Loucy (cell line): ENCODE data around the gene STOX1.

Source experiments
- H2AFZ ChIP-seq: fragments of 200-600 bp; sonication (generic); 2 replicates; pipeline ENCODE4 v1.6.0; 2016; ENCODE audit warnings: antibody characterized with exemption, mild to moderate bottlenecking, low read length, moderate library complexity
- H3F3A ChIP-seq: fragments of 200-600 bp; 2 replicates; pipeline ENCODE4 v1.6.0; 2016; ENCODE audit warnings: antibody characterized with exemption, low read depth, mild to moderate bottlenecking
- H3K27me3 ChIP-seq: fragments of 200-600 bp; sonication (generic); 2 replicates; pipeline ENCODE4 v1.6.1; 2014; ENCODE audit warnings: low read length, mild to moderate bottlenecking; ENCODE audit not compliant: insufficient read depth, poor library complexity, severe bottlenecking
- H3K36me3 ChIP-seq: fragments of 200-600 bp; sonication (generic); 2 replicates; pipeline ENCODE4 v1.6.1; 2016; ENCODE audit warnings: low read length; ENCODE audit not compliant: insufficient read depth
- H3K4me1 ChIP-seq: fragments of 200-600 bp; sonication (generic); 2 replicates; pipeline ENCODE4 v1.5.1; 2014; ENCODE audit warnings: low read length, mild to moderate bottlenecking; ENCODE audit not compliant: insufficient read depth, poor library complexity, severe bottlenecking
- H3K4me2 ChIP-seq: fragments of 200-600 bp; sonication (generic); 2 replicates; pipeline ENCODE4 v1.6.0; 2014; ENCODE audit warnings: antibody characterized with exemption, low read length, low read depth, mild to moderate bottlenecking; ENCODE audit not compliant: poor library complexity, severe bottlenecking
- H3K4me3 ChIP-seq: fragments of 200-600 bp; sonication (generic); 2 replicates; pipeline ENCODE4 v1.5.1; 2014; ENCODE audit warnings: low read length, mild to moderate bottlenecking, mixed read lengths; ENCODE audit not compliant: poor library complexity, severe bottlenecking
- H3K79me2 ChIP-seq: fragments of 200-600 bp; sonication (generic); 2 replicates; pipeline ENCODE4 v1.6.1; 2014; ENCODE audit warnings: low read length; ENCODE audit not compliant: insufficient read depth
- H3K9ac ChIP-seq: fragments of 200-600 bp; sonication (generic); 2 replicates; pipeline ENCODE4 v1.6.0; 2014; ENCODE audit warnings: mild to moderate bottlenecking, low read depth, low read length, moderate library complexity; ENCODE audit not compliant: poor library complexity, severe bottlenecking
- H3K9me2 ChIP-seq: fragments of 200-600 bp; sonication (generic); replicated peaks from 2 replicates; pipeline ENCODE4 v1.6.1; 2016; ENCODE audit warnings: low read depth, low read length, mixed read lengths
- H3K9me3 ChIP-seq: fragments of 200-600 bp; sonication (generic); 2 replicates; pipeline ENCODE4 v1.6.1; 2014; ENCODE audit warnings: mild to moderate bottlenecking, antibody characterized with exemption, low read length, low read depth; ENCODE audit not compliant: insufficient read depth
- H4K20me1 ChIP-seq: fragments of 200-600 bp; sonication (generic); 2 replicates; pipeline ENCODE4 v1.6.0; 2014; ENCODE audit warnings: antibody characterized with exemption, low read length, mild to moderate bottlenecking; ENCODE audit not compliant: insufficient read depth, poor library complexity, severe bottlenecking
- EZH2phosphoT487 ChIP-seq: fragments of 200-600 bp; IDR thresholded peaks from 2 replicates; pipeline ENCODE4 v1.6.1; 2018; ENCODE audit warnings: antibody characterized with exemption, mild to moderate bottlenecking, moderate library complexity, borderline replicate concordance
- TF ChIP-seq, protein P1 (sequence below): fragments of 200-600 bp; sonication (generic); conservative IDR thresholded peaks from 2 replicates; pipeline ENCODE4 v1.5.1; 2014; ENCODE audit warnings: mild to moderate bottlenecking, antibody characterized with exemption, low read length

Gene STOX1

DNA sequence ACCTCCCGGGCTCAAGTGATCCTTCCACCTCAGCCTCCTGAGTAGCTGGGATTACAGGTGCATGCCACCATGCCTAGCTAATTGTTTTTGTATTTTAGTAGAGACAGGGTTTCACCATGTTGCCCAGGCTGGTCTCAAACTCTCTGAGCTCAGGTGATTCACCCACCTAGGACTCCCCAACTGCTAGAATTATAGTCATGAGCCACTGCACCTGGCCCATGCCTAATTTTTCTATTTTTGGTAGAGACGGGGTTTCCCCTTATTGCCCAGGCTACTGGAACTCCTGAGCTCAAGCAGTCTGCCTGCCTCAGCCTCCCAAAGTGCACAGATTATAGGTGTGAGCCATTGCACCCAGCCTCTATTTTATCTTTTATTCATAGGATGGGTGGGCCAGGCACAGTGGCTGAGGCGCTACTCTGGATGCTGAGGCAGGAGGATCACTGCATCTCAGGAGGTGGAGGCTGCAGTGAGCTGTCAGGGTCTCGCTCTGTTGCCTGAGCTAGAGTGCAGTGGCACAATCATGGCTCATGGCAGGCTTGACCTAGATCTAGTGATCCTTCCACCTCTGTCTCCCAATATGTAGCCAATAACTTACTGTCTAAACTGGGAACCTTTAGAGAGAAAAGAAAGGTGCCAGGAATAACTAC lies 31.3 kb upstream of the STOX1 start:
- Histone ChIP-seq H3K79me2 (no peaks in the 10 kb centered on the region), H4K20me1 (no peaks in the 10 kb centered on the region), H3K36me3 (peaks cover 30% of the 10 kb centered on the region), H3K27me3 (no peaks in the 10 kb centered on the region), H3K4me2 (no peak overlapping the region), H3F3A (no peaks in the 10 kb centered on the region), H2AFZ (no peak overlapping the region), H3K4me3 (no peak overlapping the region), H3K9me3 (no peaks in the 10 kb centered on the region), H3K9me2 (no peaks in the 10 kb centered on the region), H3K9ac (no peak overlapping the region), H3K4me1 (no peaks in the 10 kb centered on the region)
- TF ChIP-seq, protein P1, sequence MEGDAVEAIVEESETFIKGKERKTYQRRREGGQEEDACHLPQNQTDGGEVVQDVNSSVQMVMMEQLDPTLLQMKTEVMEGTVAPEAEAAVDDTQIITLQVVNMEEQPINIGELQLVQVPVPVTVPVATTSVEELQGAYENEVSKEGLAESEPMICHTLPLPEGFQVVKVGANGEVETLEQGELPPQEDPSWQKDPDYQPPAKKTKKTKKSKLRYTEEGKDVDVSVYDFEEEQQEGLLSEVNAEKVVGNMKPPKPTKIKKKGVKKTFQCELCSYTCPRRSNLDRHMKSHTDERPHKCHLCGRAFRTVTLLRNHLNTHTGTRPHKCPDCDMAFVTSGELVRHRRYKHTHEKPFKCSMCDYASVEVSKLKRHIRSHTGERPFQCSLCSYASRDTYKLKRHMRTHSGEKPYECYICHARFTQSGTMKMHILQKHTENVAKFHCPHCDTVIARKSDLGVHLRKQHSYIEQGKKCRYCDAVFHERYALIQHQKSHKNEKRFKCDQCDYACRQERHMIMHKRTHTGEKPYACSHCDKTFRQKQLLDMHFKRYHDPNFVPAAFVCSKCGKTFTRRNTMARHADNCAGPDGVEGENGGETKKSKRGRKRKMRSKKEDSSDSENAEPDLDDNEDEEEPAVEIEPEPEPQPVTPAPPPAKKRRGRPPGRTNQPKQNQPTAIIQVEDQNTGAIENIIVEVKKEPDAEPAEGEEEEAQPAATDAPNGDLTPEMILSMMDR = no peak
- TF ChIP-seq EZH2phosphoT487 = no peak

DNA sequence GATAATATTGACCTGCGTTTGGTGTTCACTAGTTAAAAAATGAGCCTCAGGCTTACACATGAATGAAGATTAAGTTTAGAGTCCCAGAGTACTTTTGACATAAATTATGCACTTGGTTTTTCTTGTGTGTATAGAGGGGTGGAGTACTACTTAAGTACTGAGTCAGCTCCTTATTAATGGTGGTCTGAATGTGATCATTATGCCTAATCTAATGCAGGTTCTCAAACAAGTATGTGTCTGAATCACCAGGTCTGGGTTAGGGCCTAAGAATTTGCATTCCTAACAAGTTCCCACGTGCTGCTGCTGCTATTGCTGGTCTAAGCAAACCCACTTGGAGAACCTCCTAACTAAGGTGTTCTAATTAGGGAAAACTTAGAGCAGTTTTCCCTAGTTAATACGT lies 30.7 kb upstream of the STOX1 start:
- Histone ChIP-seq H3K36me3 (peaks cover 24% of the 10 kb centered on the region), H3K4me3 (no peak overlapping the region), H3K4me2 (no peak overlapping the region), H4K20me1 (no peaks in the 10 kb centered on the region), H3K9me2 (no peaks in the 10 kb centered on the region), H3K9ac (no peak overlapping the region), H3K9me3 (no peaks in the 10 kb centered on the region), H2AFZ (no peak overlapping the region), H3K27me3 (no peaks in the 10 kb centered on the region), H3F3A (no peaks in the 10 kb centered on the region), H3K79me2 (no peaks in the 10 kb centered on the region), H3K4me1 (no peaks in the 10 kb centered on the region)
- no peak for TF ChIP-seq EZH2phosphoT487
- TF ChIP-seq, protein P1 = no peak

DNA sequence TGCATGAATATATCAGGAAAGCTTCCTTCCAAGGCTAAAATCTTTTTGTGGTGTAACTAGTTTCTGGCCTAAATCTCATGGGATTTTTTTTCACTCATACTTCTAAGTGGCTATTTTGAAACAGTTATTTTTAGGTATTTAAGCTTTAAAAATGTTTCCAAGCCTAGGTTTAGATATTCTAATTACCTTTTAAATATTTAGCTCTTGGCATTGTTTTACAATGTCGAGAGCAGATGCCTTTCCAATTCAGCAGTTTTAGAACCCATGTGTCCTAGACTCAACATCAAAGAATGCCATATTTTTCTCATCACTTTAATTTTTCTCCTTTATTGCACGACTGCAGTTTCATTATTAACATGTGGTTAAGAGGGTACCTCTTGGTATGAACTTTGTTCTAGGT lies 27.1 kb upstream of the STOX1 start:
- no peak for TF ChIP-seq EZH2phosphoT487
- TF ChIP-seq, protein P1 = no peak
- 0 out of 2 replicates have a peak, but pooled peaks cover 4% of the 10 kb centered on the region for H3K36me3 ChIP-seq
- H3K9me3 ChIP-seq = no peaks in the 10 kb centered on the region
- no peak overlapping the region for H3K4me2 ChIP-seq
- H3K79me2 ChIP-seq = no peaks in the 10 kb centered on the region
- no peaks in the 10 kb centered on the region for H3K27me3 ChIP-seq
- no peaks in the 10 kb centered on the region for H3K9me2 ChIP-seq
- H3K4me3 ChIP-seq = no peak overlapping the region
- H3K4me1 ChIP-seq = no peaks in the 10 kb centered on the region
- H4K20me1 ChIP-seq = no peaks in the 10 kb centered on the region
- H3F3A ChIP-seq = no peaks in the 10 kb centered on the region
- no peak overlapping the region for H2AFZ ChIP-seq
- no peak overlapping the region for H3K9ac ChIP-seq
